Thyroid gland (tissue), 4 donors: ENCODE results near the gene PRDX5. TPM values are rescaled to one million over a fixed set of nuclear protein-coding genes. Genes with fewer than 3 reads are reported as not detected.
A peak's percentile ranks its signal among the peaks of the same experiment; 100 is the strongest.

ENCODE experiments used
- DNase-seq, 2 donors: peaks; one replicate each; pipeline ENCODE4 v3.0.0-alpha.2; 2019
- H3K27ac ChIP-seq, 3 donors: fragments of 200-600 bp; sonication (generic); 1 replicate in 2 of 3; 2 replicates in 1 of 3; pipeline ENCODE4 v1.5.1; 2016 to 2019; ENCODE audit warnings: mild to moderate bottlenecking in 1 of 3, moderate library complexity in 1 of 3
- H3K27me3 ChIP-seq: fragments of 200-600 bp; sonication (generic); one replicate; pipeline ENCODE4 v1.5.1; 2019
- H3K36me3 ChIP-seq, 2 donors: fragments of 200-600 bp; sonication (generic); one replicate each; pipeline ENCODE4 v1.5.1; 2016 to 2019
- H3K4me1 ChIP-seq, 2 donors: fragments of 200-600 bp; sonication (generic); one replicate each; pipeline ENCODE4 v1.5.1; 2017 to 2019
- H3K4me3 ChIP-seq, 3 donors: fragments of 200-600 bp; sonication (generic); replicated peaks in 1 of 3; 1 replicate in 2 of 3; 2 replicates in 1 of 3; pipeline ENCODE4 v1.5.1; 2016; ENCODE audit warnings: mild to moderate bottlenecking in 1 of 3
- H3K9me3 ChIP-seq: fragments of 200-600 bp; sonication (generic); one replicate; pipeline ENCODE4 v1.5.1; 2017
- CTCF ChIP-seq, 6 experiments: fragments of 200-600 bp in 3 of 6; fragments of 450-650 bp in 3 of 6; sonication (generic) in 3 of 6; IDR thresholded peaks; one replicate each; pipeline ENCODE4 v1.5.1; 2016 to 2019; ENCODE audit warnings: antibody characterized with exemption in 6 of 6, mild to moderate bottlenecking in 2 of 6, inconsistent platforms in 1 of 6, moderate library complexity in 1 of 6
- POLR2A ChIP-seq, 2 donors: fragments of 450-650 bp; IDR thresholded peaks; one replicate each; pipeline ENCODE4 v1.6.1; 2017; ENCODE audit warnings: antibody characterized with exemption in 2 of 2, mild to moderate bottlenecking in 2 of 2, moderate library complexity in 1 of 2
- WGBS, 2 donors: methylation state at CpG; one replicate each; pipeline ENCODE4 v1.1.5; 2017; 5-methylcytosine and 5-hydroxymethylcytosine counted together
- intact Hi-C: fragments of 100-400 bp; cut with DNase I; formaldehyde crosslinking; loops from one replicate; pipeline ENCODE4 v1.15.1; 2023
- total RNA-seq, 4 donors: library from RNA; depleted of rRNA; stranded (reverse); fragments of >200 nt; gene quantifications; one replicate each; pipeline ENCODE4 v1.2.3, GENCODE V29; 2016

PRDX5 gene
- total RNA-seq, 4 donors from 2014 or later: 384 to 962 (median 653) TPM

GRCh38 chr11:64304316-64305072 is 13.4 kb upstream of the PRDX5 start:
- peaks cover 30 to 40% of the 10 kb centered on the region in 2 donors for H3K4me1 ChIP-seq
- no peaks in the 10 kb centered on the region for H3K9me3 ChIP-seq
- peak; percentile 92 to 93 for DNase-seq
- H3K27me3 ChIP-seq: no peaks in the 10 kb centered on the region
- peak overlapping the region in 2 of 3 donors; percentile 40 to 47 for H3K4me3 ChIP-seq
- intact Hi-C loops: no loop called here
- WGBS, 2 donors: 0 to 1% methylated on average over 24 to 42 of the region's 46 CpGs
- peak overlapping the region; percentile 98 to 100 (median 99) for H3K27ac ChIP-seq
- TF ChIP-seq POLR2A (IDR thresholded peaks at IDR 0.05) (peak in 1 of 2 donors; percentile 68), CTCF (IDR thresholded peaks at IDR 0.05) (peak; percentile 47 to 93 (median 85))
- no peaks in the 10 kb centered on the region for H3K36me3 ChIP-seq

GRCh38 chr11:64305075-64305690 is 12.7 kb upstream of the PRDX5 start, which contains the start of gene ESRRA:
Gene ESRRA (plus strand): TSS chr11:64305524. CDS start chr11:64307180, 1,656 bp downstream.
- Histone ChIP-seq H3K4me3 (peak within 1 kb of the TSS; percentile 31 to 79 (median 74)), H3K27me3 (no peaks in the 10 kb centered on the region), H3K36me3 (no peaks in the 10 kb centered on the region), H3K9me3 (no peaks in the 10 kb centered on the region), H3K4me1 (peaks cover 23 to 33% of the 10 kb centered on the region in 2 donors), H3K27ac (peak within 1 kb of the TSS; percentile 98 to 100 (median 99))
- TF ChIP-seq CTCF (IDR thresholded peaks at IDR 0.05): no peak
- TF ChIP-seq POLR2A (IDR thresholded peaks at IDR 0.05): peak in 1 of 2 donors; percentile 83
- peak; percentile 100 for DNase-seq
- WGBS, 2 donors: 0% methylated on average over 22 of the region's 81 CpGs; no CpG with 5 or more reads in 1 of the 2 donors
- intact Hi-C loops: no loop called here

GRCh38 chr11:64305691-64306562 is 12.0 kb upstream of the PRDX5 start:
- Histone ChIP-seq H3K27me3 (no peaks in the 10 kb centered on the region), H3K9me3 (no peaks in the 10 kb centered on the region), H3K4me3 (peak overlapping the region; percentile 31 to 79 (median 74)), H3K4me1 (peaks cover 16 to 26% of the 10 kb centered on the region in 2 donors), H3K36me3 (no peaks in the 10 kb centered on the region), H3K27ac (peak overlapping the region; percentile 74 to 88 (median 79))
- WGBS, 2 donors: 0% methylated on average over 14 to 27 of the region's 71 CpGs
- intact Hi-C loops: no loop called here
- DNase-seq: peak; percentile 74 to 84
- TF ChIP-seq POLR2A (IDR thresholded peaks at IDR 0.05) (peak; percentile 18 to 78), CTCF (IDR thresholded peaks at IDR 0.05) (peak in 2 of 6 experiments; percentile 25 to 33)

GRCh38 chr11:64306563-64306875 is 11.4 kb upstream of the PRDX5 start:
- H3K4me1 ChIP-seq: peaks cover 16 to 25% of the 10 kb centered on the region in 2 donors
- peak overlapping the region; percentile 31 to 79 (median 74) for H3K4me3 ChIP-seq
- TF ChIP-seq CTCF (IDR thresholded peaks at IDR 0.05): no peak
- TF ChIP-seq POLR2A (IDR thresholded peaks at IDR 0.05): no peak
- intact Hi-C loops: no loop called here
- no peak for DNase-seq
- H3K9me3 ChIP-seq: no peaks in the 10 kb centered on the region
- H3K27ac ChIP-seq: peak overlapping the region in 2 of 3 donors; percentile 26 to 88
- H3K27me3 ChIP-seq: no peaks in the 10 kb centered on the region
- H3K36me3 ChIP-seq: no peaks in the 10 kb centered on the region
- WGBS, 2 donors: 22 to 32% methylated on average over 8 to 9 of the region's 9 CpGs
